GM10266 (cell line): ENCODE data around the gene LIPH.

Experiments
- DNase-seq: peaks from one replicate; pipeline ENCODE4 v3.0.0; 2012; ENCODE audit errors: extremely low spot score
- TF ChIP-seq, protein P1 (sequence below): IDR thresholded peaks from 2 replicates; pipeline ENCODE4 v1.5.1; 2012; ENCODE audit warnings: mild to moderate bottlenecking, low read depth; ENCODE audit not compliant: control insufficient read depth, insufficient read depth; ENCODE audit errors: missing control alignments

The LIPH gene

DNA sequence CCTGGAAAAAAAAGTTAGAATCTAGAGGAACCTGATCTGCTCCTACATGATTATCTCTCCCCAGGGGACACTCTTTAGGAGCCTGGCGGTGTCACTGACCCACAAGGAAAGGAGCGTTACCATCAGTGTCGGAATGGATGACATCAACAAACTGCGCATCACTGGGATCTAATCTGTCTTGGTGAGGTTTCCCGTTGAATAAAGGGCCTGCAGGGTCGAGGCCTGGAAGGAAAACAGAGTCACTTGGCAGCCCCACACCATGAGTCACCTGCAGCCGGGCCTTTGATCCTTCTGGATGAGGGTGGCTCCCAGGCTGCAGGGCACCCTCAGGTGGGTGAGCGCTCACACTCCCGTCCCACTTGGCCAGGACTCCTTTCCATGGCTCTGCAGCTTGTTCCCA is 25.0 kb downstream of the LIPH start:
- TF ChIP-seq, protein P1, sequence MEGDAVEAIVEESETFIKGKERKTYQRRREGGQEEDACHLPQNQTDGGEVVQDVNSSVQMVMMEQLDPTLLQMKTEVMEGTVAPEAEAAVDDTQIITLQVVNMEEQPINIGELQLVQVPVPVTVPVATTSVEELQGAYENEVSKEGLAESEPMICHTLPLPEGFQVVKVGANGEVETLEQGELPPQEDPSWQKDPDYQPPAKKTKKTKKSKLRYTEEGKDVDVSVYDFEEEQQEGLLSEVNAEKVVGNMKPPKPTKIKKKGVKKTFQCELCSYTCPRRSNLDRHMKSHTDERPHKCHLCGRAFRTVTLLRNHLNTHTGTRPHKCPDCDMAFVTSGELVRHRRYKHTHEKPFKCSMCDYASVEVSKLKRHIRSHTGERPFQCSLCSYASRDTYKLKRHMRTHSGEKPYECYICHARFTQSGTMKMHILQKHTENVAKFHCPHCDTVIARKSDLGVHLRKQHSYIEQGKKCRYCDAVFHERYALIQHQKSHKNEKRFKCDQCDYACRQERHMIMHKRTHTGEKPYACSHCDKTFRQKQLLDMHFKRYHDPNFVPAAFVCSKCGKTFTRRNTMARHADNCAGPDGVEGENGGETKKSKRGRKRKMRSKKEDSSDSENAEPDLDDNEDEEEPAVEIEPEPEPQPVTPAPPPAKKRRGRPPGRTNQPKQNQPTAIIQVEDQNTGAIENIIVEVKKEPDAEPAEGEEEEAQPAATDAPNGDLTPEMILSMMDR = no peak
- DNase-seq = no peak

DNA sequence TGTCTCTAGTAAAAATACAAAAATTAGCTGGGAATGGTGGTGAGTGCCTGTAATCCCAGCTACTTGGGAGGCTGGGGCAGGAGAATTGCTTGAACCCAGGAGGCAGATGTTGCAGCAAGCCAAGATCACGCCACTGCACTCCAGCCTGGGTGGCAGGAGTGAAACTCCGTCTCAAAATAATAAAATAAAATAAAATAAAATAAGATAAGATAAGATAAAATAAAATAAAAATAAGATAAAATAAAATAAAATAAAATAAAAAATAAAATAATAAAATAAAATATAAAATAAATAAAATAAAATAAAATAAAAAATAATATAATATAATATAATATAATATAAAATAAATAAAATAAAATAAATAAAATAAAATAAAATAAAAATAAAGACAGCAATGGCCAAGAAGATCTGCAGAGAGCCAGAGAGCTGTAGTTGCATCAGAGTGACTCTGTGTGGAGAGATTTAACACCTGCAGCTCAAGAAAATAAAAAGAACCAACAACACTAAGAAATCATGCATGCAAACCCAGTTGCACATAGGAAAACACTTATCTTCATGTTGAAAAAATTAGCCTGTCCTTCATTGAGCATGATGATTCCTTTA is 25.9 kb downstream of the LIPH start:
- DNase-seq = no peak
- TF ChIP-seq, protein P1 = no peak

DNA sequence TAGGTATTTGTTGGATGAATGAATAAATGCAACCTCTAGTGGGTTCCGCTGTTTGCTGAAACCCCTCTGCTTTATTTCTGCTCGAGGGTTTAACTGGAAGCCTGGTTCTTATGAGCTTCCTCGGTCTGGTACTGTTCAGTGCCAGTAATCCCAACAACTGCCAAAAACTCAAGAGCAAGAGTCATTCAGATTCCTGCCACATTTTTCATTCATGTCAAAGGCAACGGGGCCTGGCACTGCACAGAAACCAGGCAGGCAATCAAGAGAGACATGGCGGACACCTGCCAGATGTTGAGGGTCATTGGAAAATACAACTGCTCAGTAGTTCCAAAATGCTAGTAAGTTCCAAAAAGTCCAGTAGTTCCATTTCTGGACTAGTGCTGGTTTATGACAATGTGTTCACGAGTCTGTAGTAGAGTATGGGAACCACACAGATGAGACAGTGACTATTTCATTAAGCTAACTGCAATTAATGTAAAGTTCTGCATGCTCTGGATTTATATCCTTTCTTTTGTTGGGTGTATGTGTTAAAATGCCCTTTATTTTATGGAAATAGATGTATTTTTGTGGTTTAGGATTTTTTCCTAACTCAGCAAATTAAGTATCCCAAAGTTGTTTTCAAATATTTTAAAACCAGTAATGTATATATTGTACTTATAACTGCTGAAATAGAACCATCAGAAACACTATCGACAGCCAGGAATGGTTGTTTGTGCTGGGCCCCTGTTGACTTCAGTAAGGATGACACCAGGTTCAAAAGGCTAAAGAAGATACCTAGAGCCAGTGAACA is 30.8 kb downstream of the LIPH start:
- no peak for DNase-seq
- TF ChIP-seq, protein P1 = no peak

DNA sequence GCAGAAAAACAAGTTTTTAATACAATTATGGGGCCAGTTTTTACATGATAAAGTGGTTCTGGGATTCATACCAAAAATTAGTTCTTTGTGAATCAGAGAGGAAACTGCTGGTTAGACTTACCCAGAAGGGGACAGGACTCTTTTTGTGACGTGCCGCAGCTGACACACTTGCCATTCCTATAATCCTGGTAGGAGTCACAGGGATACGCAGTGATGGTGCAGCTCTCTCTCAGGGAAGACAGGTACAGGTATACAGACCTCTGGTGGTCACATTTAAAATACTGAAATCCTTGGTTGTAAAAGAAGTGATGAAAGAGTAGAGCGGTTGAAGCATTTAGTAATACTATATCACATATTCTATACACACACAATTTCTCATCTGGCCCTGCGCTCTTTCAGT is 33.4 kb downstream of the LIPH start:
- TF ChIP-seq, protein P1 = no peak
- DNase-seq = no peak

DNA sequence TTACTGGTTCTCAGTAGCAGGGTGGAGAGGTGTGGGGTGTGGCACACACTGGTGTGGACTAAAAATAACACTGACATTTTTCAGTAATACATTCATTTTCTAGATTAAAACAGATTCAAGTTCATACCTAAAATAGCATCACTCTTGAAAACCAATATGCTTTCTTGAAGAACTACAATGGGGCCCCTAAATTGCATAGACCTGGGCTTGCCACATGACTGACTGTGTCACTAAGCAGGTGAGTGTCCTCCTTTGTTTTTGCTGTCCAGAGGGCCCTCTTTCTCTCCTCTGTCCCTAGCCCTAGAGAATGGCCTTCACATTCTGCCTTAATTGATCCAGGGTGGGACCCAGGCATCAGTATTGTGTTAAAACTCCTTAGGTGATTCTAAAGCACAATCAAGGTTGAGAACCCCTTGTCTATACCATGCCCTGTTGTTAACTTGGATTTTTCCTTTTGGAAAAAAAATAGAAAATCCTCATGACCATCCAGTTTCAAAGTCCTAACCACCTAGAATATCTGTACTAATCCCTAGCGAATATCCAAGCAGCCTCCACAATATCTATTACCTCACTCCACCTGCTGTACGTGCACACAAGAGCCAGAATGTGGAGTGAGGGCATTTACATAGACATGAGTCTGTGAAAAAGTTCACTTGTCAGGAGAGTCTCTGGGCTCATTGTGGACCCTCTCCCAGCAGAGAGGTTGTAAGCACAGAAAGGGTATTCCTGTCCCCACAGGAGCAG is 34.8 kb downstream of the LIPH start:
- TF ChIP-seq, protein P1 = no peak

DNA sequence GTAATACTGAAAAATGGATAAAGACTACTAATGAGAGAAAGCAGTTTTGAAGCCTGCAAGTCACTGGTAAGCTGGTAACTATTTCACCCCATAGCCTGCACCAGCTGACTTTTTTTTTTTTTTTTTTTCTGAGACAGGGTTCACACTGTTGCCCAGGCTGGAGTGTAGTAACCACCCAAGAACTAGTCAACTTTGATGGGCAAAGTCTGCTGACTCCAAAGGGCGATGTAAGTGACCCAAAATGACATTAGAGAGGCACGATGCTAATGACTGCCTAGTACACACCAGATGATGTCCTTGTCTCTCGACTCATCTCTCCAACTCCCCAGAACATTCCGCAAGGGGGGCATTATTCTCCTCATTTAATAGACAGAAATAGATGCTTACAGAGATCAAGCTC is 40.7 kb downstream of the LIPH start:
- DNase-seq = no peak

More for the DNA sequence above, 34.8 kb downstream of the LIPH start:
- no peak for DNase-seq

More for the DNA sequence above, 40.7 kb downstream of the LIPH start:
- TF ChIP-seq, protein P1 = no peak
